Hepatocyte (in vitro differentiated cells): ENCODE measurements around the gene MED13L.

Experiments
- CTCF ChIP-seq: fragments of 200-600 bp; sonication (generic); IDR thresholded peaks from 2 replicates; pipeline ENCODE4 v1.5.1; 2016; ENCODE audit warnings: antibody characterized with exemption, mild to moderate bottlenecking; ENCODE audit not compliant: poor library complexity
- EZH2 ChIP-seq: fragments of 200-600 bp; sonication (generic); IDR thresholded peaks from 2 replicates; pipeline ENCODE4 v1.6.1; 2016; ENCODE audit warnings: antibody characterized with exemption, mild to moderate bottlenecking, borderline replicate concordance

- TF ChIP-seq CTCF (no peak), EZH2 (no peak)
Observed at GRCh38 chr12:116245189-116245588, 32.3 kb downstream of the MED13L start.
